HepG2 (cell line): Measurements from ENCODE around the gene TMX4. TPM values are rescaled to one million over a fixed set of nuclear protein-coding genes. Genes with fewer than 3 reads are reported as not detected.

Source experiments
- ARID5B ChIP-seq: IDR thresholded peaks from 2 replicates; pipeline ENCODE4 v1.4.0; 2020; ENCODE audit warnings: mild to moderate bottlenecking, missing genetic modification reagents
- CEBPG ChIP-seq: IDR thresholded peaks from 2 replicates; pipeline ENCODE4 v1.6.1; 2016
- FOXA3 ChIP-seq: IDR thresholded peaks from 2 replicates; pipeline ENCODE4 v1.6.1; 2016; ENCODE audit warnings: missing genetic modification reagents, missing compliant biosample characterization
- KAT7 ChIP-seq: IDR thresholded peaks from 2 replicates; pipeline ENCODE4 v1.6.1; 2018; ENCODE audit warnings: borderline replicate concordance, missing compliant biosample characterization
- KAT8 ChIP-seq: IDR thresholded peaks from 2 replicates; pipeline ENCODE4 v1.6.1; 2016; ENCODE audit warnings: missing genetic modification reagents, missing compliant biosample characterization
- PHF5A ChIP-seq: IDR thresholded peaks from one replicate; pipeline ENCODE4 v1.6.1; 2018; ENCODE audit warnings: low read depth, missing genetic modification reagents; ENCODE audit not compliant: unreplicated experiment
- RAD21 ChIP-seq: fragments of 450-650 bp; formaldehyde crosslinking; IDR thresholded peaks from 2 replicates; pipeline ENCODE4 v1.5.0; 2020; ENCODE audit warnings: mild to moderate bottlenecking
- RCOR2 ChIP-seq: IDR thresholded peaks from 2 replicates; pipeline ENCODE4 v1.6.1; 2016; ENCODE audit warnings: missing biosample characterization, missing genetic modification reagents
- SMC3 ChIP-seq: IDR thresholded peaks from 2 replicates; pipeline ENCODE4 v1.6.1; 2011; ENCODE audit warnings: low read length, improper control_type of control experiment
- YEATS2 ChIP-seq: sonication (generic); formaldehyde crosslinking; IDR thresholded peaks from 2 replicates; pipeline ENCODE4 v1.4.0; 2020; ENCODE audit warnings: missing genetic modification reagents, borderline replicate concordance
- ZFX ChIP-seq: sonication (generic); formaldehyde crosslinking; IDR thresholded peaks from 2 replicates; pipeline ENCODE4 v1.4.0; 2020; ENCODE audit warnings: mild to moderate bottlenecking, low read depth, missing genetic modification reagents, moderate library complexity
- ZKSCAN8 ChIP-seq: IDR thresholded peaks from 2 replicates; pipeline ENCODE4 v1.6.1; 2016; ENCODE audit warnings: borderline replicate concordance, missing genetic modification reagents, missing compliant biosample characterization
- ZNF331 ChIP-seq: sonication (generic); formaldehyde crosslinking; IDR thresholded peaks from 2 replicates; pipeline ENCODE4 v1.4.0; 2020; ENCODE audit warnings: missing genetic modification reagents
- ZNF350 ChIP-seq: sonication (generic); formaldehyde crosslinking; IDR thresholded peaks from 2 replicates; pipeline ENCODE4 v1.4.0; 2020; ENCODE audit warnings: mild to moderate bottlenecking, low read depth, missing genetic modification reagents, borderline replicate concordance
- ZNF383 ChIP-seq: sonication (generic); formaldehyde crosslinking; IDR thresholded peaks from 2 replicates; pipeline ENCODE4 v1.4.0; 2020; ENCODE audit warnings: missing genetic modification reagents, mild to moderate bottlenecking, borderline replicate concordance
- ZNF644 ChIP-seq: IDR thresholded peaks from 2 replicates; pipeline ENCODE4 v1.6.1; 2016; ENCODE audit warnings: low read depth
- ZNF678 ChIP-seq: sonication (generic); formaldehyde crosslinking; IDR thresholded peaks from 2 replicates; pipeline ENCODE4 v1.4.0; 2020; ENCODE audit warnings: mild to moderate bottlenecking, missing genetic modification reagents
- ZNF740 ChIP-seq: sonication (generic); formaldehyde crosslinking; IDR thresholded peaks from 2 replicates; pipeline ENCODE4 v1.4.0; 2020; ENCODE audit warnings: missing genetic modification reagents
- ZNF83 ChIP-seq: sonication (generic); formaldehyde crosslinking; IDR thresholded peaks from 2 replicates; pipeline ENCODE4 v1.4.0; 2020; ENCODE audit warnings: missing genetic modification reagents, mild to moderate bottlenecking, borderline replicate concordance
- ZSCAN29 ChIP-seq: sonication (generic); formaldehyde crosslinking; conservative IDR thresholded peaks from 2 replicates; pipeline ENCODE4 v1.4.0; 2020; ENCODE audit warnings: mild to moderate bottlenecking, missing genetic modification reagents
- polyA plus RNA-seq, 8 experiments: library from polyadenylated mRNA; depleted of rRNA in 3 of 8; stranded (reverse) in 7 of 8; unstranded in 1 of 8; fragments of >200 nt; fragmentation: Illumina TruSeq in 4 of 8; extraction: Trizol in 4 of 8; gene quantifications; 2 replicates each; pipeline versions ENCODE4 v1.2.1 to v1.2.3, GENCODE V29; 2011 to 2016; ENCODE audit warnings: low read depth in 4 of 8, missing spikeins in 1 of 8, mixed read lengths in 1 of 8; ENCODE audit not compliant: insufficient read depth in 1 of 8
- total RNA-seq, 5 experiments: library from RNA; depleted of rRNA; stranded (reverse); fragments of >200 nt; fragmentation: Illumina TruSeq; extraction: Trizol; gene quantifications; 2 replicates each; pipeline ENCODE4 v1.2.3, GENCODE V29; 2016; ENCODE audit warnings: low read depth in 1 of 5

The TMX4 gene
- total and polyA plus RNA-seq, 2 of the 13 experiments (the other 11 are each of a cell fraction or from before 2014, with no cell fraction given), result 7.6 to 21.4 TPM

GRCh38 chr20:7980332-7981046 is 39.1 kb downstream of the TMX4 start (continued):
- TF ChIP-seq ZNF350 (no peak), ZNF83 (CRISPR knock-in tag) (0 out of 2 replicates have a peak, but pooled peaks have one; percentile 33), KAT7 (CRISPR knock-in tag) (0 out of 2 replicates have a peak, but pooled peaks have one; percentile 40), YEATS2 (CRISPR knock-in tag) (peak; percentile 69; the same call in 1 of the 2 replicates), KAT8 (0 out of 2 replicates have a peak, but pooled peaks have one; percentile 16), ARID5B (CRISPR knock-in tag) (peak; percentile 55; the same call in 1 of the 2 replicates), ZNF678 (CRISPR knock-in tag) (0 out of 2 replicates have a peak, but pooled peaks have one; percentile 38), ZNF331 (CRISPR knock-in tag) (peak; percentile 58), ZNF383 (CRISPR knock-in tag) (0 out of 2 replicates have a peak, but pooled peaks have one; percentile 61), RCOR2 (CRISPR knock-in tag) (0 out of 2 replicates have a peak, but pooled peaks have one; percentile 16), ZSCAN29 (peak; percentile 48; the same call in 1 of the 2 replicates), ZNF740 (peak; percentile 84; the same call in 1 of the 2 replicates), ZNF644 (CRISPR knock-in tag) (no peak), ZFX (CRISPR knock-in tag) (0 out of 2 replicates have a peak, but pooled peaks have one; percentile 16), RAD21 (CRISPR knock-in tag) (peak; percentile 50), FOXA3 (CRISPR knock-in tag) (no peak), SMC3 (peak; percentile 89), PHF5A (CRISPR knock-in tag) (no peak), ZKSCAN8 (CRISPR knock-in tag) (peak; percentile 28; the same call in 1 of the 2 replicates), CEBPG (CRISPR knock-in tag) (peak; percentile 90)
